H1 (cell line): ENCODE results near the gene CCDC169.

Experiments used
- GABPA ChIP-seq: IDR thresholded peaks from 2 replicates; pipeline ENCODE4 v1.6.1; 2011; ENCODE audit warnings: mild to moderate bottlenecking, low read length, moderate library complexity, borderline replicate concordance; ENCODE audit not compliant: insufficient read depth
- POLR2AphosphoS5 ChIP-seq: IDR thresholded peaks from 2 replicates; pipeline ENCODE4 v1.6.1; 2011; ENCODE audit warnings: low read depth, low read length

DNA sequence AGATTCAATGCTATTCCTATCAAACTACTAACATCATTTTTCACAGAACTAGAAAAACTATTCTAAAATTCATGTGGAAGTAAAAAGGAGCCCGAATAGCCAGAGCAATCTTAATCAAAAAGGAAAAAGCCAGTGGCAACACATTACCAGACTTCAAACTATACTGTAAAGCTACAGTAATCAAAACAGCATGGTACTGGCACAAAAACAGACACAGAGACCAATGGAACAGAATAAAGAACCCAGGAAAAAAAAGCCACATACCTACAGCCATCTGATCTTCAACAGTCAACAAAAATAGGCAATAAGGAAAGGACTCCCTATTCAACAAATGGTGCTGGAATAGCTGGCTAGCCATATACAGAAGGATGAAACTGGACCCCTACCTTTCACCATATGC, 72.9 kb downstream of the CCDC169 start:
- TF ChIP-seq GABPA (no peak), POLR2AphosphoS5 (no peak)
